Stimulated activated CD4-positive, alpha-beta T cell treated with anti-CD3 and anti-CD28 coated beads, Interleukin-15, amount 100 ng/mL, for 48 hours (primary cell): ENCODE data around the gene FXR1.
"Not testable (repeated sequence)": the region's sequence is repeated elsewhere in the genome, so short reads cannot be mapped to it uniquely, and the experiment has no call there.

Experiments used
- DNase-seq, 2 donors: peaks; one replicate each; pipeline ENCODE4 v3.0.0-alpha.2; 2020; ENCODE audit warnings: low read depth in 2 of 2

FXR1 gene

DNA sequence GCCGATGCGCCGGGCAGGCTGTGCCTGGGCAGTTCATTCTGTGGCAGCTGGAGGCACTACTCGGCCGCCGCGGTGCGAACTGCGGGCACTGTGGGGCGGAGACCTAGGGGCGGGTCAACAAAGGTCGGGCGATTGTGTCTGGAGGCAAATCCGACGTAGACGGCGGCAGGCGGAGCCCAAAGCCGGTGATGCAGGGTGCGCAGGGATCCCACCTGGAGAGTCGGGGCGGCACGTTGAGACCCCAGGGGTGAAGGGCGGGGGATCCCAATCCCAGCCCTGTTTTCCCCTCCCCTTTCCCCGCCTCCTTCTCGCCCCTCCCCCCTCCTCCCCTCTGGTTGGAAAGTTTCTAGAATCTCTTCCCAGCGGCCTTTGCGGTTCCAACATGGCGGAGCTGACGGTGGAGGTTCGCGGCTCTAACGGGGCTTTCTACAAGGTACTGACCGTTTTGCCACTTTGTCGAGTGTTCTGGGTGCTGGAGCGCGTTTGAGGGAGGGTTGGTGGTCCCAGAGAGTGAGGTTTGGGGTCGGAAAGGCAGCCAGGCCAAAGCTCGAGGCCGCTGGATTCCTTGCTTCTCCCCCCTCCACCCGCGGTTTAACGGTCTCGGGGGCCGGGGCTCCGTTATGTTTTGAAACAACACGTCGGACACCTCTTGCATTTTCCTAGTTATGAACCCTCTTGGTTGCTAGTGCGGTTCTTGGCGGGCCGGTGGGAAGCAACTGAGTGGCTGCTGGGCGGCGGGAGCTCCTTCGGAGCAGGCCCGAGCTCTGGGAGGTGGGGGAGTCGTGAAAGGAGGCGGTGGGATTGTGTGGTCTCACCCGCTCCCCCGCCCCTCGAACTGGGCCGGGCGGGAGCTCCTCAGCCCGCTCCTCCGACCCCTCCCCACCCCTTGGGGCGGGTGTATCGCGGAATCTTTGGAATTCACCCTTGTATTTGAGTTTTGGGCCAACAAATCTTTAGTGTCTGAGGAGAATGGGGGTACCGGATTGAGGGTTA lies at the start of gene FXR1:
TSS of gene FXR1 (plus strand) at position 367 of the 993 bp plus-strand sequence. CDS start at position 383, 16 bp downstream.
- peak; percentile 85 to 90 for DNase-seq

DNA sequence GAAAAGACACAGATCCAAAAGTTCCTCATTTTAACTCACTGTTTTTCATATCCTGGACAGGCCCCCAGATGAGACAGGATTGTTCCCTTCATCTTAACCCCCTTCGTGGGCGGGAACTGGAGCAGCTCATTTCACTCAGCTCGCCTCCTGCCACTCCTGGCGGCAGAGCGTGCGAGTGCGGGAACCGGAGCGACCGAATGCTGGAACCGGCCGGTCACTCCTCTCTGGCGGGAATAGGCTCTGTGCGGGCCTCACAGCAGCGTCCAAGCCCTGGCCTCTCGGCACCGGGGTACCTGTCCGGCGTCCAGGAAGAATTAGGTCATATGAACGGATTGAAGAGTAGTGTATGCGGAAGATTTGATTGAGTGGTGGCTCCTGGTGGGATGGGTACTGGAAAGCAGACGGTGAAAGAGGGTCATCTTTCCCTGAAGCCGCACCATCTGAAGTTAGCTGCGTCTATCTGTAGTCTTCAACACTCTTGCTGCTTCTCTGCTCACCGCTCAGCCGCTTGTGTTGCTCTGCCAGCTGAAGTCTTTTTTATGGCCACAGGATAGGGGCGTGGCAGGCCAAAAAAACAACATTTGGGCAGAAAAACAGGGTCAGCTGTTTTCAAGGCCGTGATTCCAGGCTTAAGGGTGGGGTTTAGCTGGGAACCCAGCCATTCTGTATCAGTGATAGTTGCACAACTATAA lies 42.3 kb upstream of the FXR1 start:
- no peak for DNase-seq

GRCh38 chr3:180871901-180872300 lies 40.6 kb upstream of the FXR1 start:
- DNase-seq: no peak

GRCh38 chr3:180872430-180872829 lies 40.0 kb upstream of the FXR1 start:
- DNase-seq: not testable (repeated sequence)

DNA sequence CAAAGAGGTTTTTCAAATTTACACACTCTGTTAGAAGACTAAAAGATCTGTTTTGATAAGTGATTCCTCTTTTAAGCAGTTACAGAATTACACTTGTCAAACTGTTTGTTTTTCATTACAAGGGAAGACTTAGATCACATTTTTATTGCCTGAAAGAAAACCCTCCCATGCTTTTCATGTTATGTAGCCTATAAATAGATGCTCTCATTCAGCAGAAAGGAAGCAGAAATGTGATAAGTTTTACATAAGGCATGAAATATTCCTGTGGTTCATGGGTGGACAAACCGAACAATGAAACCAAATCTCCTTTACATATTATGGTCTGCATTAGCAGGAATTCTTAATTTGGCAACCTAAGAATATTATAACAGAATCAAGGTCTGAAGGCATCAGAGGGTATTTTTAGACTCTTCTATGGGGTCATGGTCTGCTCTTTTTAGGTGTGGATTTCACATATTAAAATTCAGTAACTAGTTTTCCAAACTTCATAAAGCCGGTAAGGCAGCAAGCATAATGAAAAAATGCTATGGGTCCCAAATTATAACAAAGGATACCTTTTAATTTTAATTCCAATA lies 37.3 kb upstream of the FXR1 start:
- DNase-seq: no peak

- DNase-seq: no peak
Observed at GRCh38 chr3:180881065-180881801, 31.2 kb upstream of the FXR1 start.

GRCh38 chr3:180882115-180882514 lies 30.4 kb upstream of the FXR1 start:
- DNase-seq: no peak

- no peak for DNase-seq
Observed at GRCh38 chr3:180888992-180889560, 23.4 kb upstream of the FXR1 start.

DNA sequence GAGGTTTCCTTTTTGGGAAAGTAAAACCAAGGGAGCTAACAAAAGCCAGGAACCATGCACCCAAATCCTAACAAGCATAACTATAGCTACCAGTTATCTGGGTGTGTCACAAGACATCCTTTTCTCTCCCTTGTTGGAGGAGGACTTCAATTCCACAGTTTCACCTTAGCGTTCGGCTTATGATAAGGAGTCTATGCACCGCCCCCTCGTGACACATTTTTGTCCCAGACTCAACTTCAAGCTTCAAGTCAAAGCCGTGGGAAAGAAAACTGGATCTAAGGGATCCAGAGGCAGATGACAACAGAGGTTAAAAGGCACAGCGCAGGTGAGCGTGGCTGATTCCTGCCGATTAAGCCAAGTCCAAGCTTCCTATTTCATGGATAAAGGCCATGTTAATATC lies 13.9 kb upstream of the FXR1 start:
- DNase-seq: no peak

DNA sequence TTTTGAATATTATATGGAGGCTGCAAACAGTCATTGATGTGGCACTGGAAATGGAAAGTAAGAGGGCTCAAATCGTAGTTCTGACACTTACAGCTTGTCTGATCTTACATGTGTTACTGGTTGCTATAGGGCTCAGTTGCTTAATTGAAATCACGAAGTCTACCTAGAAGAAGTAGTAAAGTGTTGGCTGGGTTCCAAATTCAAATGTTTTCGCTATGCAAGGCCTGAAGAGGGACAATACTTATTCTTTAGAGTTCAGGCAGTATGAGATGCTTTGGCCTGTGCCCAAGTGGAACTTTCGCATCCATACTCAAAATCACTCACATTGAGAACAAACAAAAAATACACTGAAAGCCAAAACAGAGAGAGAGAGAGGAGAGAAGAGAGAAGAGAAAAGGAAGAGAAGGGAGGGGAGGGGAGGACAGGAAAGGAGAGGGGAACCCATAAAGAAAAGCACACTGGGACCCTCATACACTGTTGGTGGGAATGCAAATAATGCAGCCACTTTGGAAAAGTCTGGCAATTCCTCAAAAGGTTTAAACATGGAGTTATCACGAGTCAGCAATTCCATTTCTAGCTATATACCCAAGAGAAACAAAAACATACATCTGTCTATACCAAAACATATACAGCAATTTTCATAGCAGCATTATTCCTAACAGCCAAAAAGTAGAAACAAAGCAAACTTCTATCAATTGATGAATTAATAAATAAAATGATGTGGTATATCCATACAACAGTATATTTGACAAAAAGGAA lies 2.9 kb upstream of the FXR1 start:
- no peak for DNase-seq

DNA sequence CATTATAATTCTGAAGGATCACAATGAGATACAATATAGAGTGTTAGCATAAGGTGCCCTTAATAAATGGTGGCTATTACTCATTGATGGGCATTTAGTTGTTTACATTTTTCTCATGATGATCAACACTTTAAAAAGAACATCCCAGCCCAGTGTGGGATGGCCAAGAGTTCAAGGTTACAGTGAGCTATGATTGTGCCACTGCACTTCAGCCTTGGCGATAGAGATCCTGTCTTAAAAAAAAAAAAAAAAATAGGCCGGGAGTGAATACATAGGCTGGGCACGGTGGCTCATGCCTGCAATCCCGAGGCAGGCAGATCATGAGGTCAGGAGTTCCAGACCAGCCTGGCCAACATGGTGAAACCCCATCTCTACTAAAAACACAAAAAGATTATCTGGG lies 1.6 kb upstream of the FXR1 start:
- no peak for DNase-seq

DNA sequence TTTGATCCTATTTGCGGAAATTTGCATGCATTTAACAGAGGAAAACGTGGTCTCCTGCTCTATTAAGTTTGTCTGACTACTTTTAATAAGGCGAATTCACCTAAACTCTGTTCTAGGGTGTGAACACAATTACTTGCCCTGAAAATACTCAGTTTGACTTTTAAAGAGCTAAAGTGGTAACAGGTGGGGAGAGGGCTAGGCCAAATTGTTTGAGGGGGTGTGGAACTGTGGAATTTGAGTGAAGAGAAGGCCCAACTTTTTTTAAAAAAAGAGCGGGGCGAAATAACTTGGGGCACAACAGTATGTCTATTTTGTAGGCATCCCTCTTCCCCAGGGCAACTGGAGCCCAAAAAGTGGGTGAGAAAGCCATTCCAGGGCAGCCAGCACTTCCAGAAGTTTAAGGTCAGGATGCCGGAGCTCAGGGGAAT lies 580 bp upstream of the FXR1 start:
- no peak for DNase-seq

GRCh38 chr3:180913581-180914404 lies 1.3 kb downstream of the FXR1 start:
- DNase-seq: no peak

DNA sequence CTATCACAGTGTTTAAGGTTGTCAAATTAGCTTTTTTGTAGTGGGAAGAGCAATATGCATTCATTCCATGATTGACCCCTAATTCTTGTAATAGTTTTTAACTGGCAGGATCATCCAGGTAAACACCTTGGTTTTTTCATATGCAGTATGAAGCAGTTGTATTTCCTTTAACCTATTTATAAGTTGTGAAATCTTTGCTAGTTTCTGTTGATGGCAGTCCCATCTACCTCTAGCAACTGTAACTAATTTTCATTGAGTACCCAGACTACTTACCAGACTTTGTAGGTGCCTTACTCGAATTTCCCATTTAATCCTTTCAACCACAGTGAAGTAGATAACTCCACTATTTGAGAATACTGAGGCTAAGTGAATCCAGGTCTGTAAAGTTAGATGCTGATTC lies 6.1 kb downstream of the FXR1 start:
- no peak for DNase-seq

- no peak for DNase-seq
Observed at GRCh38 chr3:180922242-180922641, 9.8 kb downstream of the FXR1 start.

DNA sequence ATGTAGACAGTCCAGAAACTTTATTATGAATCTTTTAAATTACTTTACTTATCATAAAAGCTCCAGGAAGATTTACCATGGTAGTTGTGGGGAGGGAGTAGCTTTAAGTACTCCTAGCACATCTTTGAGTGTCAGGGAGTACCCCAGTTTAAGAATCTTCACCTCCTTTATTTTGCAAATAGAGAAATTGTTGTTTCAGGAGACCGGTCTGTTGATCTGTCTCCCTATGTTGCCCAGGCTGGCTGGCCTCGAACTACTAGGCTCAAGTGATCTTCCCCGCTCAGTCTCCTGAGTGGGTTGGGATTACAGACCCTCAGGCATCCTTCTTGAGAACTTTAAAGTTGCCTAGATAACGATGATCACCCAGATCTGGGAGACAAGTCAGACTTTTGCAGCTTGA lies 11.1 kb downstream of the FXR1 start:
- DNase-seq: no peak

GRCh38 chr3:180926526-180926925 lies 14.1 kb downstream of the FXR1 start:
- no peak for DNase-seq

GRCh38 chr3:180929376-180929775 lies 16.9 kb downstream of the FXR1 start:
- DNase-seq: no peak

GRCh38 chr3:180930526-180930925 lies 18.1 kb downstream of the FXR1 start:
- no peak for DNase-seq

DNA sequence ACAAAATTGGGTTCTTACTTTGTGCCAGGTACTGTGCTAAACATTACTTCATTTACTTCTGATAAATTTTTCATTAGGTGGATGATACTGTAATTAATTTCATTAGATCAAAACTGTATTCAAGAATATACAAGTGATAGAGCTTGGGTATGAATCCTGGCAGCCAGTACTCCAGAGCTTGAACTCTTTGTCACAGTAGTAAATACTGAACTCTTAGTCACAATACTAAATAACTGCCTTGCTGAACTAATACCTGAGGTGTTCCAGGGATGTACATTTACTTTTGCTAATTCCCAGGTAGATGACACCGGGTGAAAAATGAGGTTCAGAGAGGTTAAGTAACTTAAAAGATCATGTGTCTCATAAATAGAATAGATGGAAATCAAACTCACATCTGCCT lies 20.3 kb downstream of the FXR1 start:
- DNase-seq: no peak
